ENCODE measurements around the gene CCZ1.
"Not testable (repeated sequence)": the region's sequence is repeated elsewhere in the genome, so short reads cannot be mapped to it uniquely, and the experiment has no call there.

- not testable (repeated sequence) for TF ChIP-seq POU6F1 (CRISPR knock-in tag; IDR thresholded peaks at IDR 0.05; ENCODE audit: borderline replicate concordance, low read depth); CSDC2 (CRISPR knock-in tag; IDR thresholded peaks at IDR 0.05); ZC3H10 (CRISPR knock-in tag; IDR thresholded peaks at IDR 0.05); CREB5 (CRISPR knock-in tag; IDR thresholded peaks at IDR 0.05; ENCODE audit: low read depth); ZFP30 (CRISPR knock-in tag; IDR thresholded peaks at IDR 0.05); ZFP3 (CRISPR knock-in tag; IDR thresholded peaks at IDR 0.05); ISL1 (CRISPR knock-in tag; IDR thresholded peaks at IDR 0.05); CSRNP3 (CRISPR knock-in tag; IDR thresholded peaks at IDR 0.05); PATZ1 (CRISPR knock-in tag; IDR thresholded peaks at IDR 0.05; ENCODE audit: borderline replicate concordance); RARB (CRISPR knock-in tag; IDR thresholded peaks at IDR 0.05)
Measured at GRCh38 chr7:5865279-5865931, 33.1 kb upstream of the CCZ1 start.
